Posterior cingulate gyrus (tissue), 11 donors: ENCODE data around the gene KRT27.
A peak's percentile ranks its signal among the peaks of the same experiment; 100 is the strongest.
"Not testable (repeated sequence)": the region's sequence is repeated elsewhere in the genome, so short reads cannot be mapped to it uniquely, and the experiment has no call there.

Source experiments
- DNase-seq, 10 donors: peaks; one replicate each; pipeline versions ENCODE4 v3.0.0 to v3.0.0-alpha.2; 2020 to 2021; ENCODE audit warnings: mixed read lengths in 3 of 10
- intact Hi-C: fragments of 100-400 bp; cut with DNase I; formaldehyde crosslinking; loops from one replicate; pipeline ENCODE4 v1.15.1; 2023

Gene KRT27

GRCh38 chr17:40782450-40782849, at the start of gene KRT27:
Gene KRT27 (minus strand): TSS chr17:40782550. CDS start chr17:40782493, 57 bp downstream.
- DNase-seq = no peak
- intact Hi-C loops = no loop called here

- intact Hi-C loops = no loop called here
- DNase-seq = no peak
These were observed 47.9 kb upstream of the KRT27 start for GRCh38 chr17:40830085-40830776.

GRCh38 chr17:40828454-40829044, 46.2 kb upstream of the KRT27 start:
- no peak for DNase-seq
- intact Hi-C loops = no loop called here

GRCh38 chr17:40827746-40828453, 45.5 kb upstream of the KRT27 start:
- DNase-seq = no peak
- intact Hi-C loops = no loop called here

GRCh38 chr17:40825599-40825998, 43.2 kb upstream of the KRT27 start:
- DNase-seq = no peak
- intact Hi-C loops = no loop called here

- no peak for DNase-seq
- intact Hi-C loops = no loop called here
These were observed 41.9 kb upstream of the KRT27 start for GRCh38 chr17:40824015-40824832.

- intact Hi-C loops = no loop called here
- no peak for DNase-seq
These were observed 39.9 kb upstream of the KRT27 start, which contains the start of gene KRT10 for GRCh38 chr17:40822132-40822812. Gene KRT10 (minus strand): TSS chr17:40822614. CDS start chr17:40822585, 29 bp downstream.

- no peak for DNase-seq
- intact Hi-C loops = no loop called here
These were observed 39.2 kb upstream of the KRT27 start for GRCh38 chr17:40821536-40821935.

GRCh38 chr17:40820228-40820838, 38.0 kb upstream of the KRT27 start:
- intact Hi-C loops = no loop called here

GRCh38 chr17:40819528-40820125, 37.3 kb upstream of the KRT27 start:
- DNase-seq = no peak
- intact Hi-C loops = no loop called here

More at GRCh38 chr17:40820228-40820838, 38.0 kb upstream of the KRT27 start:
- no peak for DNase-seq

- peak; percentile 68 to 97 (median 77) for DNase-seq
- intact Hi-C loops = no loop called here
These were observed 36.6 kb upstream of the KRT27 start for GRCh38 chr17:40818733-40819527.

GRCh38 chr17:40818343-40818732, 36.0 kb upstream of the KRT27 start:
- no peak for DNase-seq
- intact Hi-C loops = no loop called here

- no peak for DNase-seq
- intact Hi-C loops = no loop called here
These were observed 34.8 kb upstream of the KRT27 start for GRCh38 chr17:40817103-40817682.

- intact Hi-C loops = no loop called here
- DNase-seq = no peak
These were observed 34.2 kb upstream of the KRT27 start for GRCh38 chr17:40816569-40816968.

- DNase-seq = no peak
- intact Hi-C loops = no loop called here
These were observed 33.0 kb upstream of the KRT27 start for GRCh38 chr17:40815381-40815780.

GRCh38 chr17:40814657-40815056, 32.3 kb upstream of the KRT27 start:
- DNase-seq, intact Hi-C loops: not testable (repeated sequence)

GRCh38 chr17:40813804-40814203, 31.5 kb upstream of the KRT27 start:
- intact Hi-C loops = no loop called here
- DNase-seq = no peak

GRCh38 chr17:40812639-40813038, 30.3 kb upstream of the KRT27 start:
- DNase-seq = no peak
- intact Hi-C loops = no loop called here
